ENCODE measurements around the gene KIR2DL3. TPM values are rescaled to one million over a fixed set of nuclear protein-coding genes. Genes with fewer than 3 reads are reported as not detected.
"Not testable (repeated sequence)": the region's sequence is repeated elsewhere in the genome, so short reads cannot be mapped to it uniquely, and the experiment has no call there.

KIR2DL3 gene
- total RNA-seq, 1 experiment from 2014 or later: not detected

DNA sequence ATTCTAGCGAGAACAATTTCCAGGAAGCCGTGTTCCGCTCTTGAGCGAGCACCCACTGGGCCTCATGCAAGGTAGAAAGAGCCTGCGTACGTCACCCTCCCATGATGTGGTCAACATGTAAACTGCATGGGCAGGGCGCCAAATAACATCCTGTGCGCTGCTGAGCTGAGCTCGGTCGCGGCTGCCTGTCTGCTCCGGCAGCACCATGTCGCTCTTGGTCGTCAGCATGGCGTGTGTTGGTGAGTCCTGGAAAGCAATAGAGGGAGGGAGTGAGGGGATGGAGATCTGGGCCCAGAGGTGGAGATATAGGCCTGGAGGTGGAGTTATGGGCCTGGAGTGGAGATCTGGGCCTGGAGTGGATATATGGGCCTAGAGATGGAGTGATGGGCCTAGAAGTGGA, 31.3 kb downstream of the KIR2DL3 start, which contains the start of gene KIR2DL1:
Gene KIR2DL1 (plus strand): TSS at position 148 of the 400 bp plus-strand sequence. CDS start 58 bp downstream, at position 206.
- not testable (repeated sequence) for H3K9me3 ChIP-seq (replicated peaks); H3K4me1 ChIP-seq; H3K27ac ChIP-seq; H3K4me3 ChIP-seq; DNase-seq; H3K27me3 ChIP-seq; H3K36me3 ChIP-seq

- not testable (repeated sequence) for H3K4me3 ChIP-seq; H3K27me3 ChIP-seq; H3K4me1 ChIP-seq; DNase-seq; H3K9me3 ChIP-seq (replicated peaks); H3K27ac ChIP-seq; H3K36me3 ChIP-seq
Observed at GRCh38 chr19:54770511-54770910, 32.2 kb downstream of the KIR2DL3 start.

DNA sequence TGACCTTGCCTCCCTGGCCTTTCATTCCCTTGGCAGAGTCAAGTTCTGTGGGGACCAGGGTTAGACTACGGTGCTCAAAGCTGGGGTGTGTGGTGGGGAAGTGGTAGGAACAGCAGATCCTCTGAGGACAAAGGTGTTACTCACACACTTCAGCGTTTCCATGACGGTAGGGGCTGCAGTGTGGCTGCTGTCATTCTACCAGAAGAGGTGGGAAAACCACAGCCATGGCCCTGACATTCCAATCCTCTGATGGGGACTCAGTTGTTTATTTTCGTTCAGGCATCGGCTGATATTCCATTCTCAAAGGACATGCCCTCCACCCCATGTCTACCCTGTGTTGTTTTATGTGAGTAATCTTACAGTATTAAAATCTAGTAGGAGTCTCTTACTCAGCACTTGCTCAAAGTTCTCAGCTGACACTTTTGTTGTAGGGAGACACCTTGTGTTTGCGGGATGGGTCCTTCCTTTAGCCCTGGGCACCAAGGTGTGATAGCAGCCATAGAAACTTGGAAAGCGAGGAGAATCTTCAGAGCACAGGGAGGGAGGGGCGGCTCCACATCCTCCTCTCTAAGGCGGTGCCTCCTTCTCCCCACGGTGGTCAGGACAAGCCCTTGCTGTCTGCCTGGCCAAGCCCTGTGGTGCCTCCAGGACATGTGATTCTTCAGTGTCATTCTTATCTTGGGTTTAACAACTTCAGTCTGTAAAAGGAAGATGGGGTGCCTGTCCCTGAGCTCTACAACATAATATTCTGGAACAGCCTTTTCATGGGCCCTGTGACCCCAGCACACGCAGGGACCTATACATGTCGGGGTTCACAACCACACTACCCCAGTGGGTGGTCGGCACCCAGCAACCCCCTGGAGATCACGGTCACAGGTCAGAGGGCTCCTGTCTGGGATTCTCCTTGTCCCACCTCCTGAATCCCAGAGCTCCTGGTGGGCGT, 33.0 kb downstream of the KIR2DL3 start:
- H3K4me3 ChIP-seq; H3K27me3 ChIP-seq; DNase-seq; H3K36me3 ChIP-seq; H3K4me1 ChIP-seq; H3K27ac ChIP-seq; H3K9me3 ChIP-seq (replicated peaks): not testable (repeated sequence)

- not testable (repeated sequence) for H3K27me3 ChIP-seq; H3K36me3 ChIP-seq; DNase-seq; H3K27ac ChIP-seq; H3K4me1 ChIP-seq; H3K9me3 ChIP-seq (replicated peaks); H3K4me3 ChIP-seq
Observed at GRCh38 chr19:54772666-54773065, 34.4 kb downstream of the KIR2DL3 start.

DNA sequence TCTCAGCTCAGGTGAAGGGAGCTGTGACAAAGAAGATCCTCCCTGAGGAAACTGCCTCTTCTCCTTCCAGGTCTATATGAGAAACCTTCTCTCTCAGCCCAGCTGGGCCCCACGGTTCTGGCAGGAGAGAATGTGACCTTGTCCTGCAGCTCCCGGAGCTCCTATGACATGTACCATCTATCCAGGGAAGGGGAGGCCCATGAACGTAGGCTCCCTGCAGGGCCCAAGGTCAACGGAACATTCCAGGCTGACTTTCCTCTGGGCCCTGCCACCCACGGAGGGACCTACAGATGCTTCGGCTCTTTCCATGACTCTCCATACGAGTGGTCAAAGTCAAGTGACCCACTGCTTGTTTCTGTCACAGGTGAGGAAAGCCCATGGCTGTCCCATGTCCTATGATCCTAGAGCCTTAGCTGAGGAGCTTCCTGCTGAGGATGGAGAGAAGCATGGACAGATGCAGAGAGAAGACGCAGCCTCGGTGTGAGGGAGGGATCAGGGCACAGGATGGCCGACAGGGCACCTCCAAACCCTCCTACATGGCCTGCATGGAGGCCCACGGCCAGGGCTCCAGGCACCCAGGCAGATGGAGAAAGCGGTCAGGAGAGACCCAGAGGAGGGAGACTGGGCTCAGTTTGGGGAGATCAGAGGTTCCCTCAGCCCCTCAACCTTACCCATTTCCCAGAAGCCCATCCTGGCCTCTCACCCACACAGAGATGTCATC, 36.9 kb downstream of the KIR2DL3 start:
- H3K4me1 ChIP-seq; H3K27ac ChIP-seq; H3K27me3 ChIP-seq; H3K4me3 ChIP-seq; H3K9me3 ChIP-seq (replicated peaks); H3K36me3 ChIP-seq; DNase-seq: not testable (repeated sequence)

GRCh38 chr19:54775830-54776229, 37.5 kb downstream of the KIR2DL3 start:
- H3K4me3 ChIP-seq; H3K27me3 ChIP-seq; H3K4me1 ChIP-seq; H3K36me3 ChIP-seq; H3K9me3 ChIP-seq (replicated peaks); H3K27ac ChIP-seq; DNase-seq: not testable (repeated sequence)

DNA sequence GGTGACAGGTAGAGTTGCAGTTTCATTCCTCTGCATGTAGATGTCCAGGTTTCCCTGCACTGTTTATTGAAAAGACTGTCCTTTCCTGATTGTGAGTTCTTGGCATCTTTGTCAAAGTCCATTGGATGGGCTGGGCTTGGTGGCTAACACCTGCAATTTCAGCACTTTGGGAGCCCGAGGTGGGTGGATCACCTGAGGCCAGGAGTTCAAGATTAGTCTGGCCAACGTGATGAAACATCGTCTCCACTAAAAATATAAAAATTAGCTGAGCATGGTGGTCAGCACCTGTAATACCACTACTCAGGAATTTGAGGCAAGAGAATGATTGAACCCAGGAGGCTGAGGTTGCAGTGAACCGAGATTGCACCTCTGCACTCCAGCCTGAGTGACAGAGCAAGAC, 39.5 kb downstream of the KIR2DL3 start:
- not testable (repeated sequence) for H3K27ac ChIP-seq; H3K9me3 ChIP-seq (replicated peaks); H3K4me1 ChIP-seq; H3K36me3 ChIP-seq; H3K4me3 ChIP-seq; H3K27me3 ChIP-seq; DNase-seq

DNA sequence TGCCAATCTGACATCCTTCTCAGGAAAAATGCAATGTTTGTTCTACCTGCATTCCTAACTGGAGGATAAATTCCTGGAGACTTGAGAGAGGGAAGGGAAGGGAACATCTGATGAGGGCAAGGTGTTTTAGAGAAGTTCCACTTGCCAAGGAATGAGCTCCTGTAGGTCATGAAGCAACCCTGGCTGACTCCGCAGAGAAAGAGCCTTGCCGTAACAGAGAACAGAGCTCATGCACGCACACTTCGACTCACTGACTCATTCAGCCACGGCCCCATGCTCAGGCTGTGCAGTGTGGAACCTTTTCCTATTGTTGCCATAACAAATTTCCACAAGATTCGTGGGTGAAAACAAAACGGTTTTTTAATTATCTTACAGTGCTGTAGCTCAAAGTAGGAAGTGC, 40.6 kb downstream of the KIR2DL3 start:
- H3K4me1 ChIP-seq; H3K4me3 ChIP-seq; H3K27me3 ChIP-seq; DNase-seq; H3K36me3 ChIP-seq; H3K27ac ChIP-seq; H3K9me3 ChIP-seq (replicated peaks): not testable (repeated sequence)

DNA sequence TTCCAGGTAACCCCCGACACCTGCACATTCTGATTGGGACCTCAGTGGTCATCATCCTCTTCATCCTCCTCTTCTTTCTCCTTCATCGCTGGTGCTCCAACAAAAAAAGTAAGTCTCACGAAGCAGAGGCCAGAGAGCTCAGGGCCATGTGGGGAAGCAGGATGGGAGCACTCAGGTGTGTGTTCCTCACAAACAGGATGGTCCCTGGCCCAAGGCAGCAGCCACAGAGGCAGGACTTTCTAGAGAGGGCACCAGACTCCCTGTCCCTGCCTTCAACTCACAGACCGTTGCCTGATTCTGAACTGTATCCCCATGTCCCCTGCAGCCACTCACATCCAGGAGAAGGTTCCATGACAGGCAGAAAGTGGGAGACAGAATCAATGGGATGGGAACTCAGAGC, 44.6 kb downstream of the KIR2DL3 start:
- DNase-seq; H3K36me3 ChIP-seq; H3K9me3 ChIP-seq (replicated peaks); H3K27me3 ChIP-seq; H3K4me3 ChIP-seq; H3K27ac ChIP-seq; H3K4me1 ChIP-seq: not testable (repeated sequence)

GRCh38 chr19:54786091-54786723, 47.9 kb downstream of the KIR2DL3 start:
- not testable (repeated sequence) for H3K4me3 ChIP-seq; H3K36me3 ChIP-seq; H3K27me3 ChIP-seq; H3K27ac ChIP-seq; H3K9me3 ChIP-seq (replicated peaks); DNase-seq; H3K4me1 ChIP-seq

DNA sequence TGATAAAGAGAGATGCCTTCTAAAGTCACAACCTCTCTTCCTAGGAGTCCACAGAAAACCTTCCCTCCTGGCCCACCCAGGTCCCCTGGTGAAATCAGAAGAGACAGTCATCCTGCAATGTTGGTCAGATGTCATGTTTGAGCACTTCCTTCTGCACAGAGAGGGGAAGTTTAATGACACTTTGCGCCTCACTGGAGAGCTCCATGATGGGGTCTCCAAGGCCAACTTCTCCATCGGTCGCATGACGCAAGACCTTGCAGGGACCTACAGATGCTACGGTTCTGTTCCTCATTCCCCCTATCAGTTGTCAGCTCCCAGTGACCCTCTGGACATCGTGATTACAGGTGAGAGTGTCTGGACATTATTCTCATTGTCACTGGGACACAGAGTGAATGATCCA, 49.8 kb downstream of the KIR2DL3 start:
- not testable (repeated sequence) for DNase-seq; H3K4me3 ChIP-seq; H3K9me3 ChIP-seq (replicated peaks); H3K27ac ChIP-seq; H3K27me3 ChIP-seq; H3K4me1 ChIP-seq; H3K36me3 ChIP-seq

DNA sequence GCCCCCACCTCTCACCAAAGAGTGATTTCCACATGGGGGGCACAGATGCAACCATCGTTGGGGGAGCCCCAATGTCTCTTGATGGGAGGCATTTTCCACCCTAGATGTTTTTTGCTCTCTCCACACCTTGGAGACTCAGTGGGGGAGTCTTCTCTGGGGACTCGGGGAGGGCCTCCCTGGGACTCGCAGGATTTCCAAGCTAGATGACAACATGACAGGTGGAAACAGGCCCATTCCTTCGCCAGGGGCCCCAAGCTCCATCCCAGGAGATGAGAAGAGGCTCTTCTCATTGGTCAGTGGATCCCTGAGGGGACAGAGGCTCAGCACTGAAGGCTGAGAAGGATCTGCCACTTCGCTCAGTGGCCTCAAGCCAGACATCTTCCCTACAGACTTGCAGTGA, 52.4 kb downstream of the KIR2DL3 start:
- no peak for DNase-seq
- H3K36me3 ChIP-seq: no peaks in the 10 kb centered on the region
- no peak overlapping the region for H3K4me3 ChIP-seq
- H3K27me3 ChIP-seq: no peaks in the 10 kb centered on the region
- no peaks in the 10 kb centered on the region for H3K4me1 ChIP-seq
- H3K9me3 ChIP-seq (replicated peaks): no peaks in the 10 kb centered on the region
- no peak overlapping the region for H3K27ac ChIP-seq

- DNase-seq: no peak
- Histone ChIP-seq H3K36me3 (no peaks in the 10 kb centered on the region), H3K4me1 (no peaks in the 10 kb centered on the region), H3K4me3 (no peak overlapping the region), H3K9me3 (replicated peaks) (no peaks in the 10 kb centered on the region), H3K27ac (no peak overlapping the region), H3K27me3 (no peaks in the 10 kb centered on the region)
Observed at GRCh38 chr19:54791476-54791875, 53.2 kb downstream of the KIR2DL3 start.

- Histone ChIP-seq H3K4me3 (no peak overlapping the region), H3K27ac (no peak overlapping the region), H3K36me3 (no peaks in the 10 kb centered on the region), H3K27me3 (no peaks in the 10 kb centered on the region), H3K9me3 (replicated peaks) (no peaks in the 10 kb centered on the region), H3K4me1 (no peaks in the 10 kb centered on the region)
- no peak for DNase-seq
Observed at GRCh38 chr19:54792814-54793213, 54.5 kb downstream of the KIR2DL3 start.

- Histone ChIP-seq H3K9me3 (replicated peaks) (no peaks in the 10 kb centered on the region), H3K27me3 (no peaks in the 10 kb centered on the region), H3K4me3 (no peak overlapping the region), H3K36me3 (no peaks in the 10 kb centered on the region), H3K27ac (no peak overlapping the region), H3K4me1 (no peaks in the 10 kb centered on the region)
- no peak for DNase-seq
Observed at GRCh38 chr19:54795758-54796157, 57.4 kb downstream of the KIR2DL3 start.
